HCT116 (cell line): Measurements from ENCODE around the gene WDR45B.

Experiments used
- ATF3 ChIP-seq: IDR thresholded peaks from 2 replicates; pipeline ENCODE4 v1.6.1; 2012
- CEBPB ChIP-seq: IDR thresholded peaks from 2 replicates; pipeline ENCODE4 v1.6.1; 2012; ENCODE audit warnings: low read depth
- CTCF ChIP-seq, 3 experiments: fragments of 200-600 bp in 1 of 3; sonication (generic) in 1 of 3; IDR thresholded peaks in 2 of 3; conservative IDR thresholded peaks in 1 of 3; 2 replicates each; pipeline ENCODE4 v1.5.1; 2012 to 2017; ENCODE audit warnings: low read depth in 2 of 3, low read length in 2 of 3, antibody characterized with exemption in 1 of 3, borderline replicate concordance in 1 of 3, control low read depth in 1 of 3, mild to moderate bottlenecking in 1 of 3, mixed read lengths in 1 of 3, mixed run types in 1 of 3, moderate library complexity in 1 of 3; ENCODE audit not compliant: insufficient read depth in 1 of 3
- EZH2phosphoT487 ChIP-seq: fragments of 200-600 bp; IDR thresholded peaks from 2 replicates; pipeline ENCODE4 v1.6.1; 2018; ENCODE audit warnings: antibody characterized with exemption, borderline replicate concordance
- POLR2A ChIP-seq: IDR thresholded peaks from 2 replicates; pipeline ENCODE4 v1.7.0; 2011; ENCODE audit warnings: borderline replicate concordance; ENCODE audit not compliant: insufficient read depth, insufficient read length; ENCODE audit errors: extremely low read depth
- SRF ChIP-seq: IDR thresholded peaks from 2 replicates; pipeline ENCODE4 v1.6.1; 2012; ENCODE audit warnings: low read depth
- ZFX ChIP-seq: fragments of 450-650 bp; IDR thresholded peaks from 2 replicates; pipeline ENCODE4 v1.6.1; 2017
- ZNF274 ChIP-seq: fragments of 200-500 bp; sonication (Bioruptor generic); IDR thresholded peaks from 2 replicates; pipeline ENCODE4 v1.6.1; 2014; ENCODE audit warnings: mild to moderate bottlenecking, low read depth, low read length, inconsistent platforms
- TF ChIP-seq, protein P1 (sequence below): IDR thresholded peaks from 2 replicates; pipeline ENCODE4 v1.6.1; 2012; ENCODE audit warnings: low read depth
- TF ChIP-seq, protein P2 (sequence below): IDR thresholded peaks from 2 replicates; pipeline ENCODE4 v1.6.1; 2011; ENCODE audit warnings: mild to moderate bottlenecking, low read length, moderate library complexity; ENCODE audit not compliant: insufficient replicate concordance; ENCODE audit errors: extremely low read depth

GRCh38 chr17:82619211-82619610 is 29.0 kb downstream of the WDR45B start:
- no peak for TF ChIP-seq ATF3
- TF ChIP-seq POLR2A = no peak
- TF ChIP-seq SRF = no peak
- TF ChIP-seq ZFX = no peak
- TF ChIP-seq CTCF (IDR thresholded peaks at IDR 0.05 in 2 of 3, conservative IDR thresholded peaks at IDR 0.05 in 1 of 3; ENCODE audit: borderline replicate concordance in 1 of 3, insufficient read depth in 1 of 3, low read depth in 2 of 3, low read length in 2 of 3) = no peak
- TF ChIP-seq, protein P1, sequence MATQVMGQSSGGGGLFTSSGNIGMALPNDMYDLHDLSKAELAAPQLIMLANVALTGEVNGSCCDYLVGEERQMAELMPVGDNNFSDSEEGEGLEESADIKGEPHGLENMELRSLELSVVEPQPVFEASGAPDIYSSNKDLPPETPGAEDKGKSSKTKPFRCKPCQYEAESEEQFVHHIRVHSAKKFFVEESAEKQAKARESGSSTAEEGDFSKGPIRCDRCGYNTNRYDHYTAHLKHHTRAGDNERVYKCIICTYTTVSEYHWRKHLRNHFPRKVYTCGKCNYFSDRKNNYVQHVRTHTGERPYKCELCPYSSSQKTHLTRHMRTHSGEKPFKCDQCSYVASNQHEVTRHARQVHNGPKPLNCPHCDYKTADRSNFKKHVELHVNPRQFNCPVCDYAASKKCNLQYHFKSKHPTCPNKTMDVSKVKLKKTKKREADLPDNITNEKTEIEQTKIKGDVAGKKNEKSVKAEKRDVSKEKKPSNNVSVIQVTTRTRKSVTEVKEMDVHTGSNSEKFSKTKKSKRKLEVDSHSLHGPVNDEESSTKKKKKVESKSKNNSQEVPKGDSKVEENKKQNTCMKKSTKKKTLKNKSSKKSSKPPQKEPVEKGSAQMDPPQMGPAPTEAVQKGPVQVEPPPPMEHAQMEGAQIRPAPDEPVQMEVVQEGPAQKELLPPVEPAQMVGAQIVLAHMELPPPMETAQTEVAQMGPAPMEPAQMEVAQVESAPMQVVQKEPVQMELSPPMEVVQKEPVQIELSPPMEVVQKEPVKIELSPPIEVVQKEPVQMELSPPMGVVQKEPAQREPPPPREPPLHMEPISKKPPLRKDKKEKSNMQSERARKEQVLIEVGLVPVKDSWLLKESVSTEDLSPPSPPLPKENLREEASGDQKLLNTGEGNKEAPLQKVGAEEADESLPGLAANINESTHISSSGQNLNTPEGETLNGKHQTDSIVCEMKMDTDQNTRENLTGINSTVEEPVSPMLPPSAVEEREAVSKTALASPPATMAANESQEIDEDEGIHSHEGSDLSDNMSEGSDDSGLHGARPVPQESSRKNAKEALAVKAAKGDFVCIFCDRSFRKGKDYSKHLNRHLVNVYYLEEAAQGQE = no peak
- no peak for TF ChIP-seq CEBPB
- TF ChIP-seq, protein P2, sequence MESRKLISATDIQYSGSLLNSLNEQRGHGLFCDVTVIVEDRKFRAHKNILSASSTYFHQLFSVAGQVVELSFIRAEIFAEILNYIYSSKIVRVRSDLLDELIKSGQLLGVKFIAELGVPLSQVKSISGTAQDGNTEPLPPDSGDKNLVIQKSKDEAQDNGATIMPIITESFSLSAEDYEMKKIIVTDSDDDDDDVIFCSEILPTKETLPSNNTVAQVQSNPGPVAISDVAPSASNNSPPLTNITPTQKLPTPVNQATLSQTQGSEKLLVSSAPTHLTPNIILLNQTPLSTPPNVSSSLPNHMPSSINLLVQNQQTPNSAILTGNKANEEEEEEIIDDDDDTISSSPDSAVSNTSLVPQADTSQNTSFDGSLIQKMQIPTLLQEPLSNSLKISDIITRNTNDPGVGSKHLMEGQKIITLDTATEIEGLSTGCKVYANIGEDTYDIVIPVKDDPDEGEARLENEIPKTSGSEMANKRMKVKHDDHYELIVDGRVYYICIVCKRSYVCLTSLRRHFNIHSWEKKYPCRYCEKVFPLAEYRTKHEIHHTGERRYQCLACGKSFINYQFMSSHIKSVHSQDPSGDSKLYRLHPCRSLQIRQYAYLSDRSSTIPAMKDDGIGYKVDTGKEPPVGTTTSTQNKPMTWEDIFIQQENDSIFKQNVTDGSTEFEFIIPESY = no peak
- TF ChIP-seq EZH2phosphoT487 = no peak
- no peak for TF ChIP-seq ZNF274
